GM12892 (cell line): Measurements from ENCODE around the gene ERCC2.
"Not testable (repeated sequence)": the region's sequence is repeated elsewhere in the genome, so short reads cannot be mapped to it uniquely, and the experiment has no call there.

Source experiments
- DNase-seq: peaks from one replicate; pipeline ENCODE4 v3.0.0; 2011; ENCODE audit not compliant: insufficient read length
- FAIRE-seq: peaks from 2 replicates; lab custom pipeline; 2011; peaks lifted over from hg19 to GRCh38; lab: Jason Lieb, UNC
- POLR2A ChIP-seq: IDR thresholded peaks from 2 replicates; pipeline ENCODE4 v1.6.1; 2011; ENCODE audit warnings: low read depth, low read length, control low read depth
- POLR2AphosphoS5 ChIP-seq: IDR thresholded peaks from 2 replicates; pipeline ENCODE4 v1.6.1; 2011; ENCODE audit warnings: low read depth, low read length, control low read depth
- TAF1 ChIP-seq: IDR thresholded peaks from 2 replicates; pipeline ENCODE4 v1.6.1; 2011; ENCODE audit warnings: low read depth, mild to moderate bottlenecking, control low read depth, low read length, borderline replicate concordance

ERCC2 gene

GRCh38 chr19:45339629-45340028 is 30.7 kb downstream of the ERCC2 start:
- no peak for DNase-seq
- FAIRE-seq, result no peak
- TF ChIP-seq POLR2AphosphoS5, result no peak
- TF ChIP-seq POLR2A, result no peak
- no peak for TF ChIP-seq TAF1

GRCh38 chr19:45336696-45337251 is 33.6 kb downstream of the ERCC2 start:
- TF ChIP-seq POLR2A (no peak), POLR2AphosphoS5 (no peak)
- DNase-seq (no peak), FAIRE-seq (no peak)

- FAIRE-seq, DNase-seq: not testable (repeated sequence)
Measured at GRCh38 chr19:45334881-45335280, 35.5 kb downstream of the ERCC2 start.

GRCh38 chr19:45333609-45334303 is 36.6 kb downstream of the ERCC2 start:
- DNase-seq (no peak), FAIRE-seq (no peak)
- no peak for TF ChIP-seq POLR2A
- no peak for TF ChIP-seq TAF1
- TF ChIP-seq POLR2AphosphoS5, result no peak

- DNase-seq (no peak), FAIRE-seq (no peak)
- TF ChIP-seq POLR2AphosphoS5 (no peak), POLR2A (no peak), TAF1 (no peak)
Measured at GRCh38 chr19:45331411-45331810, 39.0 kb downstream of the ERCC2 start.

- TF ChIP-seq POLR2A, result no peak
- no peak for TF ChIP-seq POLR2AphosphoS5
- TF ChIP-seq TAF1, result no peak
- FAIRE-seq (no peak), DNase-seq (no peak)
Measured at GRCh38 chr19:45327404-45328143, 42.8 kb downstream of the ERCC2 start.

- no peak for DNase-seq
- TF ChIP-seq POLR2AphosphoS5 (no peak), POLR2A (no peak), TAF1 (no peak)
- FAIRE-seq, result no peak
Measured at GRCh38 chr19:45324349-45324907, 45.9 kb downstream of the ERCC2 start.

GRCh38 chr19:45323671-45324081 is 46.7 kb downstream of the ERCC2 start:
- TF ChIP-seq TAF1 (no peak), POLR2A (no peak), POLR2AphosphoS5 (no peak)
- DNase-seq, result no peak
- FAIRE-seq, result no peak

GRCh38 chr19:45322744-45323281 is 47.6 kb downstream of the ERCC2 start, which contains the start of gene CKM:
TSS of gene CKM (minus strand) at chr19:45322875. CDS start at chr19:45319713, 3,162 bp downstream.
- DNase-seq, result no peak
- FAIRE-seq, result no peak

GRCh38 chr19:45322311-45322710 is 48.1 kb downstream of the ERCC2 start:
- no peak for DNase-seq
- TF ChIP-seq POLR2AphosphoS5, result no peak
- TF ChIP-seq TAF1, result no peak
- TF ChIP-seq POLR2A, result no peak
- no peak for FAIRE-seq

More at GRCh38 chr19:45322744-45323281, 47.6 kb downstream of the ERCC2 start, which contains the start of gene CKM:
- TF ChIP-seq POLR2AphosphoS5, result no peak
- TF ChIP-seq TAF1, result no peak

GRCh38 chr19:45321848-45322247 is 48.5 kb downstream of the ERCC2 start:
- TF ChIP-seq POLR2A (no peak), POLR2AphosphoS5 (no peak), TAF1 (no peak)
- DNase-seq (no peak), FAIRE-seq (no peak)
